Epithelial cell of alveolus of lung (primary cell): Measurements from ENCODE around the gene DLX4. TPM values are rescaled to one million over a fixed set of nuclear protein-coding genes. Genes with fewer than 3 reads are reported as not detected.

Source experiments
- total RNA-seq: library from RNA; depleted of rRNA; stranded (reverse); fragments of >200 nt; gene quantifications from 2 replicates; pipeline ENCODE4 v1.2.1, GENCODE V29; 2015

Gene DLX4
- not detected in 2 replicates for total RNA-seq

GRCh38 chr17:49969134-49969759, at the start of gene DLX4:
Gene DLX4 (plus strand): TSS chr17:49969190. CDS start chr17:49969469, 279 bp downstream.

GRCh38 chr17:49995055-49995738, 26.2 kb downstream of the DLX4 start, which contains the start of gene DLX3:
Gene DLX3 (minus strand): TSS chr17:49995224. CDS start chr17:49994998, 226 bp downstream.

Other genes with a start within 250 kb of the DLX4 start
- gene FAM117A, start 205.1 kb upstream of the DLX4 start, total RNA-seq = 5.4 and 6.1 TPM in 2 replicates
- gene KAT7, start 180.5 kb upstream of the DLX4 start, total RNA-seq = 19.9 and 20.9 TPM in 2 replicates
- gene TAC4, start 121.1 kb upstream of the DLX4 start, total RNA-seq = not detected in 2 replicates
- not detected in 2 replicates for gene DLX3, start 26.0 kb downstream of the DLX4 start, total RNA-seq
- gene ITGA3, start 86.9 kb downstream of the DLX4 start, total RNA-seq = 21.9 and 163 TPM in 2 replicates
- 19.8 and 28.4 TPM in 2 replicates for gene PDK2, start 126.2 kb downstream of the DLX4 start, total RNA-seq
- 7.4 and 10.7 TPM in 2 replicates for gene SAMD14, start 161.0 kb downstream of the DLX4 start, total RNA-seq
- gene PPP1R9B, start 181.5 kb downstream of the DLX4 start, total RNA-seq = 31.7 and 41.8 TPM in 2 replicates
- gene SGCA, start 196.8 kb downstream of the DLX4 start, total RNA-seq = 0.32 TPM in 1 of 2 replicates, not detected in the other
- 2,527 and 2,573 TPM in 2 replicates for gene COL1A1, start 232.4 kb downstream of the DLX4 start, total RNA-seq